Keratinocyte (primary cell): ENCODE measurements around the gene GXYLT1. TPM values are rescaled to one million over a fixed set of nuclear protein-coding genes. Genes with fewer than 3 reads are reported as not detected.

ENCODE experiments used
- DNase-seq: peaks from one replicate; pipeline ENCODE4 v3.0.0-alpha.2; 2011; ENCODE audit warnings: low read depth, missing footprints, low spot score
- FAIRE-seq: peaks from 2 replicates; lab custom pipeline; 2011; peaks lifted over from hg19 to GRCh38; lab: Jason Lieb, UNC
- H2AFZ ChIP-seq: 2 replicates; pipeline ENCODE4 v1.6.0; 2012; ENCODE audit warnings: low read length, control low read depth, inconsistent platforms; ENCODE audit not compliant: control insufficient read depth
- H3K27ac ChIP-seq: 2 replicates; pipeline ENCODE4 v1.5.1; 2011; ENCODE audit warnings: low read length; ENCODE audit not compliant: control insufficient read depth, insufficient read depth
- H3K27me3 ChIP-seq: 3 replicates; pipeline ENCODE4 v1.6.0; 2011; ENCODE audit warnings: low read length; ENCODE audit not compliant: control insufficient read depth, insufficient read depth; ENCODE audit errors: extremely low read depth
- H3K36me3 ChIP-seq, 2 experiments: 2 replicates in 1 of 2; 3 replicates in 1 of 2; pipeline ENCODE4 v1.5.1; 2011; ENCODE audit warnings: low read length in 2 of 2, mild to moderate bottlenecking in 1 of 2; ENCODE audit not compliant: control insufficient read depth in 2 of 2, insufficient read depth in 2 of 2; ENCODE audit errors: extremely low read depth in 1 of 2
- H3K4me1 ChIP-seq: 3 replicates; pipeline ENCODE4 v1.5.1; 2011; ENCODE audit warnings: low read length; ENCODE audit not compliant: control insufficient read depth, insufficient read depth; ENCODE audit errors: extremely low read depth
- H3K4me2 ChIP-seq: 3 replicates; pipeline ENCODE4 v1.6.0; 2011; ENCODE audit warnings: low read depth, low read length; ENCODE audit not compliant: control insufficient read depth, insufficient read depth; ENCODE audit errors: extremely low read depth
- H3K4me3 ChIP-seq, 3 experiments: fragments of 200-600 bp in 1 of 3; sonication (generic) in 1 of 3; 2 replicates in 2 of 3; 3 replicates in 1 of 3; pipeline ENCODE4 v1.5.1; 2011 to 2016; ENCODE audit warnings: low read length in 3 of 3, mild to moderate bottlenecking in 3 of 3, control low read depth in 2 of 3, inconsistent platforms in 1 of 3, low read depth in 1 of 3, mixed read lengths in 1 of 3, mixed run types in 1 of 3, moderate library complexity in 1 of 3; ENCODE audit not compliant: control insufficient read depth in 2 of 3, insufficient read depth in 2 of 3; ENCODE audit errors: extremely low read depth in 1 of 3
- H3K79me2 ChIP-seq: 2 replicates; pipeline ENCODE4 v1.6.0; 2012; ENCODE audit warnings: low read length; ENCODE audit not compliant: control insufficient read depth, insufficient read depth
- H3K9ac ChIP-seq: 3 replicates; pipeline ENCODE4 v1.6.0; 2011; ENCODE audit warnings: low read length; ENCODE audit not compliant: control insufficient read depth, insufficient read depth; ENCODE audit errors: extremely low read depth
- H3K9me1 ChIP-seq: 3 replicates; pipeline ENCODE4 v1.6.0; 2011; ENCODE audit warnings: low read length; ENCODE audit not compliant: control insufficient read depth, insufficient read depth; ENCODE audit errors: extremely low read depth
- H3K9me3 ChIP-seq: 2 replicates; pipeline ENCODE4 v1.5.1; 2012; ENCODE audit warnings: low read depth, low read length; ENCODE audit not compliant: control insufficient read depth
- H4K20me1 ChIP-seq: 3 replicates; pipeline ENCODE4 v1.6.0; 2011; ENCODE audit warnings: low read length; ENCODE audit not compliant: control insufficient read depth, insufficient read depth; ENCODE audit errors: extremely low read depth
- EZH2 ChIP-seq: IDR thresholded peaks from one replicate; pipeline ENCODE4 v1.6.1; 2012; ENCODE audit warnings: inconsistent platforms, mild to moderate bottlenecking, low read length, moderate library complexity
- dilution Hi-C: fragments of 300-500 bp; cut with MboI; formaldehyde crosslinking; loops from one replicate; pipeline ENCODE4 v1.7.0; 2020; ENCODE audit warnings: low sequenced_read_pairs; ENCODE audit not compliant: extremely low pct_ligation_motif_present
- polyA plus RNA-seq, 5 experiments: library from polyadenylated mRNA; depleted of rRNA in 3 of 5; stranded (reverse) in 3 of 5; stranded (forward) in 1 of 5; unstranded in 1 of 5; fragments of >200 nt; gene quantifications; 1 replicate in 1 of 5; 2 replicates in 3 of 5; 3 replicates in 1 of 5; pipeline versions ENCODE4 v1.2.1 to v1.2.3, GENCODE V29; 2011 to 2012; ENCODE audit warnings: missing spikeins in 2 of 5, low read depth in 1 of 5, low replicate concordance in 1 of 5
- TF ChIP-seq, protein P1 (sequence below), 3 experiments: IDR thresholded peaks in 1 of 3; conservative IDR thresholded peaks in 1 of 3; optimal IDR thresholded peaks in 1 of 3; 2 replicates in 2 of 3; 3 replicates in 1 of 3; pipeline versions ENCODE3 to v1.5.1; 2011; ENCODE audit warnings: low read length in 3 of 3, mild to moderate bottlenecking in 3 of 3, moderate library complexity in 2 of 3, control low read depth in 1 of 3, inconsistent platforms in 1 of 3; ENCODE audit not compliant: insufficient read depth in 2 of 3; ENCODE audit errors: extremely low read depth in 1 of 3

Gene GXYLT1
- polyA plus RNA-seq, 1 donor (not counting 4 experiments of a cell fraction or from before 2014, with no cell fraction given): 8.1 TPM

GRCh38 chr12:42162193-42162592 lies 17.5 kb upstream of the GXYLT1 start:
- Histone ChIP-seq H3K27ac (no peak overlapping the region), H2AFZ (no peak overlapping the region), H3K79me2 (no peaks in the 10 kb centered on the region), H3K9me1 (no peaks in the 10 kb centered on the region), H3K4me3 (no peak overlapping the region), H3K4me2 (no peak overlapping the region), H3K36me3 (no peaks in the 10 kb centered on the region), H3K4me1 (peaks cover 6% of the 10 kb centered on the region), H4K20me1 (no peaks in the 10 kb centered on the region), H3K9me3 (no peaks in the 10 kb centered on the region), H3K27me3 (no peaks in the 10 kb centered on the region), H3K9ac (no peak overlapping the region)
- no peak for TF ChIP-seq EZH2
- TF ChIP-seq, protein P1, sequence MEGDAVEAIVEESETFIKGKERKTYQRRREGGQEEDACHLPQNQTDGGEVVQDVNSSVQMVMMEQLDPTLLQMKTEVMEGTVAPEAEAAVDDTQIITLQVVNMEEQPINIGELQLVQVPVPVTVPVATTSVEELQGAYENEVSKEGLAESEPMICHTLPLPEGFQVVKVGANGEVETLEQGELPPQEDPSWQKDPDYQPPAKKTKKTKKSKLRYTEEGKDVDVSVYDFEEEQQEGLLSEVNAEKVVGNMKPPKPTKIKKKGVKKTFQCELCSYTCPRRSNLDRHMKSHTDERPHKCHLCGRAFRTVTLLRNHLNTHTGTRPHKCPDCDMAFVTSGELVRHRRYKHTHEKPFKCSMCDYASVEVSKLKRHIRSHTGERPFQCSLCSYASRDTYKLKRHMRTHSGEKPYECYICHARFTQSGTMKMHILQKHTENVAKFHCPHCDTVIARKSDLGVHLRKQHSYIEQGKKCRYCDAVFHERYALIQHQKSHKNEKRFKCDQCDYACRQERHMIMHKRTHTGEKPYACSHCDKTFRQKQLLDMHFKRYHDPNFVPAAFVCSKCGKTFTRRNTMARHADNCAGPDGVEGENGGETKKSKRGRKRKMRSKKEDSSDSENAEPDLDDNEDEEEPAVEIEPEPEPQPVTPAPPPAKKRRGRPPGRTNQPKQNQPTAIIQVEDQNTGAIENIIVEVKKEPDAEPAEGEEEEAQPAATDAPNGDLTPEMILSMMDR (optimal IDR thresholded peaks at IDR 0.05 in 1 of 3, IDR thresholded peaks at IDR 0.05 in 1 of 3, conservative IDR thresholded peaks at IDR 0.05 in 1 of 3; ENCODE audit: extremely low read depth in 1 of 3, insufficient read depth in 2 of 3, low read length in 3 of 3): no peak
- dilution Hi-C loops: no loop called here
- DNase-seq (no peak), FAIRE-seq (peak; percentile 49)

DNA sequence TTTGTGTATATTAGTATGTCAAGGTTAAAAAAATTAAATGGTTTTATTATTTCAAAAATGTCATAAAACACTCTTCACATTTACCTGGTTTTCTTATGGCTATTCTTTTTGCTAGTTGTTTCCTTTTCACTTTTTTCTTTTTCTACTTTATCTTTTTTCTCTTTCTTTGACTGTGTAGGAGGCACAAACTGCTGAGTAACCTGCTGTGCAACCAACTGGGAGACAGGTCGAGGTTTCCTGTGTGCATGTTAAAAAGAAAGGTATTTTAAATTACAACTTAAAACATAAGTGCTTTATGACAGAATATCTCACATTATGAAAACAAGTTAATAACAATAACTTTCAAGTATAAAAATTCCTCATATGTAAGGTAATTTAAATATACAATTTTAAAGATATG lies 16.9 kb upstream of the GXYLT1 start:
- peaks cover 6% of the 10 kb centered on the region for H3K4me1 ChIP-seq
- H3K4me2 ChIP-seq: no peak overlapping the region
- TF ChIP-seq, protein P1 (optimal IDR thresholded peaks at IDR 0.05 in 1 of 3, IDR thresholded peaks at IDR 0.05 in 1 of 3, conservative IDR thresholded peaks at IDR 0.05 in 1 of 3; ENCODE audit: extremely low read depth in 1 of 3, insufficient read depth in 2 of 3, low read length in 3 of 3): no peak
- TF ChIP-seq EZH2: no peak
- no peaks in the 10 kb centered on the region for H3K27me3 ChIP-seq
- H3K36me3 ChIP-seq: no peaks in the 10 kb centered on the region
- no peak overlapping the region for H3K9ac ChIP-seq
- H3K4me3 ChIP-seq: no peak overlapping the region
- no peaks in the 10 kb centered on the region for H4K20me1 ChIP-seq
- no peak overlapping the region for H3K27ac ChIP-seq
- FAIRE-seq (no peak), DNase-seq (no peak)
- H3K79me2 ChIP-seq: no peaks in the 10 kb centered on the region
- H3K9me1 ChIP-seq: no peaks in the 10 kb centered on the region
- no peak overlapping the region for H2AFZ ChIP-seq
- dilution Hi-C loops: no loop called here
- H3K9me3 ChIP-seq: no peaks in the 10 kb centered on the region
